GM10248 (cell line): ENCODE data around the gene RFPL1.

Experiments
- CTCF ChIA-PET: fragments of 300-600 bp; sonication (Branson Sonifier 250); formaldehyde crosslinking; extraction: SDS; loops from one replicate; lab custom pipeline; 2021; ENCODE audit warnings: antibody characterized with exemption; lab: Yijun Ruan, JAX
- POLR2A ChIA-PET: fragments of 350-650 bp; sonication (Branson Sonifier 250); formaldehyde crosslinking; extraction: SDS; loops from one replicate; lab custom pipeline; 2020; ENCODE audit warnings: antibody characterized with exemption; lab: Yijun Ruan, JAX
- DNase-seq: peaks from one replicate; pipeline ENCODE4 v3.0.0; 2012; ENCODE audit errors: extremely low spot score
- TF ChIP-seq, protein P1 (sequence below): IDR thresholded peaks from 2 replicates; pipeline ENCODE4 v1.5.1; 2012; ENCODE audit warnings: mild to moderate bottlenecking, low read depth; ENCODE audit errors: extremely low read depth, missing control alignments, control extremely low read depth

Gene RFPL1

DNA sequence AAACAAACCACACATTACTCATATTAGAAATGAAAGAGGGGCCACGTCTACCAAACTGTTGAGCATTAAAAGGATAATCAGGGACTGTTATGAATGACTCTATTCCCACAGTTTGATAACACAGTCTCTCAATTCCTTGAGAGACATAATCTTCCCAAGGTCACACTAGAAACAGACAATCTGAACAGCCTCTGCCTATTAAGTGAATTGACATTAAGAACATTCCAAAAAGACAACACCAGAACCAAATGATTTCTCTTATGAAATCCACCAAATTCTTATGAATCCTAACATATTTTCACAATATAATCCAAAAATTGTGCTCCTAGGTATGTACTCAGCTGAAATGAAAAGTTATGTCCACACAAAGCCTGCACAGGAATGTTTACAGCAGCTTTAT lies 4.6 kb downstream of the RFPL1 start:
- no peak for DNase-seq
- TF ChIP-seq, protein P1, sequence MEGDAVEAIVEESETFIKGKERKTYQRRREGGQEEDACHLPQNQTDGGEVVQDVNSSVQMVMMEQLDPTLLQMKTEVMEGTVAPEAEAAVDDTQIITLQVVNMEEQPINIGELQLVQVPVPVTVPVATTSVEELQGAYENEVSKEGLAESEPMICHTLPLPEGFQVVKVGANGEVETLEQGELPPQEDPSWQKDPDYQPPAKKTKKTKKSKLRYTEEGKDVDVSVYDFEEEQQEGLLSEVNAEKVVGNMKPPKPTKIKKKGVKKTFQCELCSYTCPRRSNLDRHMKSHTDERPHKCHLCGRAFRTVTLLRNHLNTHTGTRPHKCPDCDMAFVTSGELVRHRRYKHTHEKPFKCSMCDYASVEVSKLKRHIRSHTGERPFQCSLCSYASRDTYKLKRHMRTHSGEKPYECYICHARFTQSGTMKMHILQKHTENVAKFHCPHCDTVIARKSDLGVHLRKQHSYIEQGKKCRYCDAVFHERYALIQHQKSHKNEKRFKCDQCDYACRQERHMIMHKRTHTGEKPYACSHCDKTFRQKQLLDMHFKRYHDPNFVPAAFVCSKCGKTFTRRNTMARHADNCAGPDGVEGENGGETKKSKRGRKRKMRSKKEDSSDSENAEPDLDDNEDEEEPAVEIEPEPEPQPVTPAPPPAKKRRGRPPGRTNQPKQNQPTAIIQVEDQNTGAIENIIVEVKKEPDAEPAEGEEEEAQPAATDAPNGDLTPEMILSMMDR, result no peak
- POLR2A ChIA-PET, result no interaction called here
- CTCF ChIA-PET, result no interaction called here

DNA sequence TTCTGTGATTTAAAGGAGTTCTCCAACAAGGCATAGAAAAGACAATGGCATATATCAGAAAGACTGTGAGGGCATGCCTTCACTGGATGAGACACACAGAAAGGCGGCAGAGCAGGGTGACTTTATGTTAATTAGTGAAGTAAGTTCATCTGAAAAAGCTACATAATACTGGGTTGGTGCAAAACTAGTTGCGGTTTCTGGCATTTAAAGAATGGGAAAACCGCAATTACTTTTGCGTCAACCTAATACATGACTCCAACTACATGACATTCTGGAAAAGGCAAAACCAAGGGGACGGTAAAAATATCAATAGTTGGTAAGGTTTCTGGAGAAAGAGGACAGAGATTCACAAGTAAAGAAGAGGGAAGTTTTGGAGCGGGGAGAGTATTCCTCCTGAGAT lies 5.1 kb downstream of the RFPL1 start:
- TF ChIP-seq, protein P1, result no peak
- DNase-seq, result no peak
- CTCF ChIA-PET, result no interaction called here
- POLR2A ChIA-PET, result no interaction called here

DNA sequence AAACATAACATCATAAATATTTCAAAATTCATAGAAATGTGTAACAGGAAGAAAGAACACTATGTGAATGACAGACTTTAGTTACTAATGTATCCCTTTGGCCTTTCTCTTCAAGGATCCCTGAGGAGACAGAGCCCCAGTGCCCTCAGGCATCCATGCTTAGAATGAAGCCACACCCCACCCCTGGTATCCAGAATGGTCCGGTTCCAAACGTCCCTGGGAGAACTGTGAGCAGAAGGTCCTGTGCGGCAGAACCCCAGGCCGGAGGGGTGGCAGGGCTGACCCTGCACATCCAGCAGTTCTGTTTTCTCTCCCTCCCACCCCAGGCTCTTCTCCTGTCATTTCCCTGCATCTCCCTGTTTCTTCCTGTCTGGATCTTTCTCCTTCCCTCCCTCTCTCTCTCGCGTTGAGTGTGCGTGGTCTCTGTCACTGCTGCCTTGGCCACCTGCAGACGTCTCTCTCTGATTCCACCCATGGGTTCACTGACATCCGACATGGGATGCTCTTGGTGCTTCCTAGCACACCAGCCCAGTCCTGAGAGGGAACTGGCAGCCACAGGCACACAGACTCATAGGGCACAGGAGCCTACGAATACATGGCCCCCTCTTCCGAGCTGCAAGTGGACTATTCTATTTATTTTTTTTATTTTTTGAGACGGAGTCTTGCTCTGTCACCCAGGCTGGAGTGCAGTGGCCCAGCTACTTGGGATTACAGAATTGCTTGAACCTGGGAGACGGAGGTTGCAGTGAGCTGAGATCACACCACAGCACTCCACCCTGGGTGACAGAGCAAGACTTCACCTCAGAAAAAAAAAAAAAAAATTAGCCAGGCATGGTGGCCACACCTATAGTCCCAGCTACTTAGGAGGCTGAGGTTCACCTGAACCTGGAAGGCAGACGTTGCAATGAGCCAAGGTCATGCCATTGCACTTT lies 5.7 kb downstream of the RFPL1 start:
- POLR2A ChIA-PET, result no interaction called here
- no peak for DNase-seq
- CTCF ChIA-PET, result no interaction called here
- TF ChIP-seq, protein P1, result no peak

DNA sequence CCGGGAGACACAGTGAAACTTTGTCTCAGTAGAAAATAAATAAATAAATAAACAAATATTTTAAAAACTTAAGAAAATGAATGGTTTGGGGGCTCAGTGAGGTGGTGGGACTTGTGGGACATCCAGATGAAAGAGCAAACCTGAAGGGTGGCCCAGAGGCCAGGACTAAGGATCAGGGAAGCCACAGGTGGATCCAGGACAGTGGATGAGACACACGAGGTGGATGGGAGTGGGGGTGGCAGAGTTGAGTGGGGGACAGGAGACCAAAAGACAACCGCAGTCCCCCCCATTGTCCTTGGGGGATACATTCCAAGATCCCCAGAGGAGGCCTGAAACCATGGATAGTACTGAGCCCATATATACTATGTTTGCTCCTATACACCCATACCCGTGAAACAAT lies 7.1 kb downstream of the RFPL1 start:
- CTCF ChIA-PET, result no interaction called here
- POLR2A ChIA-PET, result no interaction called here
- TF ChIP-seq, protein P1, result no peak
- no peak for DNase-seq

DNA sequence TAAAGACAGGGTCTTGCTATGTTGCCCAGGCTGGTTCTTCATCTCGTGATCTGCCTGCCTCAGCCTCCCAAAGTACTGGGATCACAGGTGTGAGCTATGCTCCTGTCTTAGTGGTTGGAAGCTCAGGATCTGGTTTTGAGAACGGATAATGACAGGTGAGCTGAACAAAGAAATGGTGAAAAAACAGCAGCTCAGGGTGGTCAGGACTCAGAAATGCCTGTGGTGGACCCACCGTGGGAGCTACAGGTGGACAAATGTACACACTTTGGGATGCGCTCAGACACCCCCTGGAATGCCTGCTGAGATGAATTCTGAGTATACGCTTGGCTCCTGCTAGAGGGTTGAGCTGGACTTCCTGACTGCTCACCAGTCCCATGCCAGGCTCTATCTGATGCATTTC lies 9.5 kb downstream of the RFPL1 start:
- TF ChIP-seq, protein P1, result no peak
- DNase-seq, result no peak
- POLR2A ChIA-PET, result no interaction called here
- CTCF ChIA-PET, result interaction anchor here (1.0 to 1.6 kb wide), 3 partner anchors 10 to 48 kb away, joined by 3 to 6 read pairs (median 3); no protein-coding TSS in a partner anchor

DNA sequence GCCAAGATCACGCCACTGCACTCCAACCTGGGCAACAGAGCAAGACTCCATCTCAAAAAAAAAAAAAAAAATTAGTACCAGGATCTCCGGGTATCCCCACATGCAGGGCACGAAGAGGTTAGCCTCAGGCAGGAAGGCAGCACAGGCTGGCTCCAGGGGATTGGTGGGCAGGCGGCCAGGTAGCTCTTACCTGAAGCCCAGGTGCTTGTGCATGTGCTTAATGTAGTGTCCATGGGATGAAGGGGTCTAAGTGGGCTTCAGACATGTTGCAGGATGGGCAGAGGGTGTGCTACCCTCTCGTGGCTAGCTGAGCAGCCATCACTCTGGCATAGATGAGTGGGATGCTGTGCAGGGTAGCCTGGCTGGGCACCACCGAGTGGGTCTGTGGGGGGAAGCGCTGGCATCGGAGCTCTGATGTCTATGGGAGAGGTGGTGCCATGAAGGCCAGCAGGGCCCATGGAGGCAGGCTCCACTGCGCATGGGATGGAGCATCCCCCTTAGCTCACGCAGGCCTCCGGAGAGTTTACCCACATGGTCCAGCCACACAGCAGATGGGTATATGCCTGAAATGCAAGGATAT lies 11.0 kb downstream of the RFPL1 start:
- TF ChIP-seq, protein P1, result no peak
- POLR2A ChIA-PET, result no interaction called here
- CTCF ChIA-PET, result no interaction called here
- no peak for DNase-seq
